Kidney epithelial cell (primary cell): ENCODE data around the gene FAR1. TPM values are rescaled to one million over a fixed set of nuclear protein-coding genes. Genes with fewer than 3 reads are reported as not detected.

Source experiments
- DNase-seq: peaks from one replicate; pipeline ENCODE4 v3.0.0-alpha.2; 2010; ENCODE audit warnings: low read depth
- H3K27me3 ChIP-seq: 2 replicates; pipeline ENCODE4 v1.6.0; 2011; ENCODE audit warnings: low read length; ENCODE audit not compliant: control insufficient read depth, insufficient read depth
- H3K36me3 ChIP-seq: 2 replicates; pipeline ENCODE4 v1.5.1; 2011; ENCODE audit warnings: low read length; ENCODE audit not compliant: control insufficient read depth, insufficient read depth
- H3K4me3 ChIP-seq: 2 replicates; pipeline ENCODE4 v1.5.1; 2011; ENCODE audit warnings: low read depth, mild to moderate bottlenecking, control low read depth, low read length
- CTCF ChIP-seq: IDR thresholded peaks from 2 replicates; pipeline ENCODE4 v1.5.1; 2011; ENCODE audit warnings: mild to moderate bottlenecking, moderate library complexity, low read length, control low read depth, inconsistent platforms; ENCODE audit not compliant: insufficient read depth, poor library complexity, severe bottlenecking
- total RNA-seq: library from RNA; depleted of rRNA; stranded (reverse); fragments of >200 nt; gene quantifications from 2 replicates; pipeline ENCODE4 v1.2.3, GENCODE V29; 2015

Gene FAR1
- total RNA-seq, 1 donor from 2014 or later, result 35.1 TPM

- no peak for TF ChIP-seq CTCF
- H3K27me3 ChIP-seq, result no peaks in the 10 kb centered on the region
- no peak for DNase-seq
- no peaks in the 10 kb centered on the region for H3K36me3 ChIP-seq
- H3K4me3 ChIP-seq, result no peak overlapping the region
Observed at GRCh38 chr11:13679768-13680167, 11.3 kb downstream of the FAR1 start.

- no peaks in the 10 kb centered on the region for H3K36me3 ChIP-seq
- TF ChIP-seq CTCF, result no peak
Observed at GRCh38 chr11:13680501-13681264, 12.2 kb downstream of the FAR1 start.

GRCh38 chr11:13681446-13681845, 13.0 kb downstream of the FAR1 start:
- no peak for TF ChIP-seq CTCF
- no peak for DNase-seq
- Histone ChIP-seq H3K4me3 (no peak overlapping the region), H3K27me3 (no peaks in the 10 kb centered on the region), H3K36me3 (no peaks in the 10 kb centered on the region)

More at GRCh38 chr11:13680501-13681264, 12.2 kb downstream of the FAR1 start:
- Histone ChIP-seq H3K27me3 (no peaks in the 10 kb centered on the region), H3K4me3 (no peak overlapping the region)
- DNase-seq, result no peak

GRCh38 chr11:13682212-13682611, 13.7 kb downstream of the FAR1 start:
- Histone ChIP-seq H3K27me3 (no peaks in the 10 kb centered on the region), H3K4me3 (no peak overlapping the region), H3K36me3 (no peaks in the 10 kb centered on the region)
- TF ChIP-seq CTCF, result no peak
- DNase-seq, result no peak

GRCh38 chr11:13685461-13686108, 17.1 kb downstream of the FAR1 start:
- no peak overlapping the region for H3K4me3 ChIP-seq
- no peak for DNase-seq

More at GRCh38 chr11:13685461-13686108, 17.1 kb downstream of the FAR1 start:
- TF ChIP-seq CTCF, result no peak
- no peaks in the 10 kb centered on the region for H3K36me3 ChIP-seq
- no peaks in the 10 kb centered on the region for H3K27me3 ChIP-seq
